HL-60 (cell line): Measurements from ENCODE around the gene UBQLN1.

ENCODE experiments used
- DNase-seq, 2 experiments: peaks; one replicate each; pipeline ENCODE4 v3.0.0-alpha.2; 2010 to 2020; ENCODE audit warnings: low read depth in 1 of 2, low spot score in 1 of 2
- H3K27ac ChIP-seq: fragments of 250-450 bp; sonication (Bioruptor Pico); replicated peaks from 2 replicates; pipeline ENCODE4 v1.5.1; 2020; ENCODE audit warnings: mild to moderate bottlenecking, moderate library complexity
- H3K27me3 ChIP-seq: fragments of 250-450 bp; sonication (Bioruptor Pico); 2 replicates; pipeline ENCODE4 v1.5.1; 2021; ENCODE audit warnings: mild to moderate bottlenecking, moderate library complexity; ENCODE audit not compliant: insufficient read depth, poor library complexity, severe bottlenecking
- H3K4me3 ChIP-seq: replicated peaks from 2 replicates; pipeline ENCODE4 v1.5.1; 2011; ENCODE audit warnings: mild to moderate bottlenecking, control low read depth, low read length; ENCODE audit not compliant: insufficient read depth
- CTCF ChIP-seq: IDR thresholded peaks from one replicate; pipeline ENCODE4 v1.5.1; 2011; ENCODE audit warnings: low read length, control low read depth, inconsistent platforms; ENCODE audit not compliant: insufficient read depth
- GABPA ChIP-seq: IDR thresholded peaks from 2 replicates; pipeline ENCODE4 v1.6.1; 2012; ENCODE audit warnings: low read depth
- POLR2AphosphoS5 ChIP-seq: IDR thresholded peaks from 2 replicates; pipeline ENCODE4 v1.6.1; 2012; ENCODE audit warnings: low read depth
- REST ChIP-seq: IDR thresholded peaks from 2 replicates; pipeline ENCODE4 v1.6.1; 2012; ENCODE audit warnings: low read depth; ENCODE audit not compliant: insufficient replicate concordance
- SPI1 ChIP-seq: IDR thresholded peaks from 2 replicates; pipeline ENCODE4 v1.6.1; 2012; ENCODE audit warnings: low read depth, mild to moderate bottlenecking, borderline replicate concordance

UBQLN1 gene

GRCh38 chr9:83636813-83637212, 70.9 kb downstream of the UBQLN1 start:
- TF ChIP-seq REST, result no peak
- no peak for TF ChIP-seq GABPA
- Histone ChIP-seq H3K4me3 (no peak overlapping the region), H3K27ac (no peak overlapping the region), H3K27me3 (no peaks in the 10 kb centered on the region)
- DNase-seq, result no peak

- H3K4me3 ChIP-seq, result no peak overlapping the region
- no peak for DNase-seq
- no peak for TF ChIP-seq SPI1
- no peak for TF ChIP-seq REST
- no peaks in the 10 kb centered on the region for H3K27me3 ChIP-seq
- H3K27ac ChIP-seq, result no peak overlapping the region
Observed at GRCh38 chr9:83633676-83634075, 74.1 kb downstream of the UBQLN1 start.

GRCh38 chr9:83633255-83633654, 74.5 kb downstream of the UBQLN1 start:
- TF ChIP-seq SPI1 (no peak), GABPA (no peak), REST (no peak), CTCF (no peak), POLR2AphosphoS5 (no peak)
- H3K4me3 ChIP-seq, result no peak overlapping the region
- DNase-seq, result no peak
- no peaks in the 10 kb centered on the region for H3K27me3 ChIP-seq
- no peak overlapping the region for H3K27ac ChIP-seq

- no peaks in the 10 kb centered on the region for H3K27me3 ChIP-seq
- no peak overlapping the region for H3K27ac ChIP-seq
- DNase-seq, result no peak
- H3K4me3 ChIP-seq, result no peak overlapping the region
- no peak for TF ChIP-seq REST
- no peak for TF ChIP-seq GABPA
- no peak for TF ChIP-seq CTCF
- TF ChIP-seq POLR2AphosphoS5, result no peak
- TF ChIP-seq SPI1, result no peak
Observed at GRCh38 chr9:83630938-83631457, 76.8 kb downstream of the UBQLN1 start.
